HepG2 (cell line): ENCODE results near the gene MEF2A. TPM values are rescaled to one million over a fixed set of nuclear protein-coding genes. Genes with fewer than 3 reads are reported as not detected.

ENCODE experiments used
- ARNTL ChIP-seq: sonication (generic); formaldehyde crosslinking; IDR thresholded peaks from 2 replicates; pipeline ENCODE4 v1.4.0; 2020; ENCODE audit warnings: mild to moderate bottlenecking, missing genetic modification reagents
- DPF2 ChIP-seq: sonication (generic); formaldehyde crosslinking; IDR thresholded peaks from 2 replicates; pipeline ENCODE4 v1.4.0; 2020; ENCODE audit warnings: mild to moderate bottlenecking, low read depth, missing genetic modification reagents, borderline replicate concordance
- ELF1 ChIP-seq: sonication (generic); formaldehyde crosslinking; IDR thresholded peaks from 2 replicates; pipeline ENCODE4 v1.4.0; 2020; ENCODE audit warnings: missing genetic modification reagents
- FOXP1 ChIP-seq, 2 experiments: fragments of 450-650 bp in 1 of 2; IDR thresholded peaks; 2 replicates each; pipeline ENCODE4 v1.6.1; 2017 to 2018; ENCODE audit warnings: antibody characterized with exemption in 1 of 2
- KDM2A ChIP-seq: sonication (generic); formaldehyde crosslinking; IDR thresholded peaks from 2 replicates; pipeline ENCODE4 v1.4.0; 2020; ENCODE audit warnings: low read depth, missing genetic modification reagents, borderline replicate concordance
- KLF13 ChIP-seq: sonication (generic); formaldehyde crosslinking; IDR thresholded peaks from 2 replicates; pipeline ENCODE4 v1.4.0; 2020; ENCODE audit warnings: mild to moderate bottlenecking, missing genetic modification reagents
- NR2F6 ChIP-seq, 2 experiments: IDR thresholded peaks; 2 replicates each; pipeline ENCODE4 v1.6.1; 2016; ENCODE audit warnings: antibody characterized with exemption in 1 of 2, mild to moderate bottlenecking in 1 of 2
- POLR2AphosphoS2 ChIP-seq: IDR thresholded peaks from 2 replicates; pipeline ENCODE4 v1.6.1; 2011; ENCODE audit warnings: low read depth, low read length, improper control_type of control experiment
- SALL1 ChIP-seq: sonication (generic); formaldehyde crosslinking; IDR thresholded peaks from 2 replicates; pipeline ENCODE4 v1.8.0; 2022; ENCODE audit warnings: mild to moderate bottlenecking, missing genetic modification reagents
- SMYD3 ChIP-seq: sonication (generic); formaldehyde crosslinking; IDR thresholded peaks from 2 replicates; pipeline ENCODE4 v1.8.1; 2023; ENCODE audit warnings: mild to moderate bottlenecking, missing genetic modification reagents
- SNAI1 ChIP-seq: sonication (generic); formaldehyde crosslinking; IDR thresholded peaks from 2 replicates; pipeline ENCODE4 v1.5.0; 2020; ENCODE audit warnings: mild to moderate bottlenecking, missing genetic modification reagents, borderline replicate concordance
- SRY ChIP-seq: sonication (generic); formaldehyde crosslinking; IDR thresholded peaks from 2 replicates; pipeline ENCODE4 v1.8.0; 2022; ENCODE audit warnings: mild to moderate bottlenecking, missing genetic modification reagents
- TP53 ChIP-seq: sonication (generic); formaldehyde crosslinking; conservative IDR thresholded peaks from 2 replicates; pipeline ENCODE4 v1.4.0; 2020; ENCODE audit warnings: missing genetic modification reagents
- XBP1 ChIP-seq: sonication (generic); formaldehyde crosslinking; IDR thresholded peaks from 2 replicates; pipeline ENCODE4 v1.5.0; 2020; ENCODE audit warnings: missing genetic modification reagents
- YY1 ChIP-seq: IDR thresholded peaks from 2 replicates; pipeline ENCODE4 v1.6.1; 2011; ENCODE audit warnings: low read length, low read depth, moderate library complexity, mild to moderate bottlenecking; ENCODE audit not compliant: insufficient read depth, insufficient replicate concordance
- ZFX ChIP-seq: sonication (generic); formaldehyde crosslinking; IDR thresholded peaks from 2 replicates; pipeline ENCODE4 v1.4.0; 2020; ENCODE audit warnings: mild to moderate bottlenecking, low read depth, missing genetic modification reagents, moderate library complexity
- ZNF337 ChIP-seq: sonication (generic); formaldehyde crosslinking; IDR thresholded peaks from 2 replicates; pipeline ENCODE4 v1.5.1; 2020; ENCODE audit warnings: missing genetic modification reagents, low read depth, mild to moderate bottlenecking, borderline replicate concordance
- ZNF552 ChIP-seq: sonication (generic); formaldehyde crosslinking; IDR thresholded peaks from 2 replicates; pipeline ENCODE4 v1.9.0; 2022; ENCODE audit warnings: missing genetic modification reagents, mild to moderate bottlenecking, borderline replicate concordance
- ZNF557 ChIP-seq: sonication (generic); formaldehyde crosslinking; IDR thresholded peaks from 2 replicates; pipeline ENCODE4 v1.4.0; 2020; ENCODE audit warnings: missing genetic modification reagents
- ZNF615 ChIP-seq: sonication (generic); formaldehyde crosslinking; IDR thresholded peaks from 2 replicates; pipeline ENCODE4 v1.5.0; 2020; ENCODE audit warnings: mild to moderate bottlenecking, missing genetic modification reagents, borderline replicate concordance
- ZSCAN29 ChIP-seq: sonication (generic); formaldehyde crosslinking; conservative IDR thresholded peaks from 2 replicates; pipeline ENCODE4 v1.4.0; 2020; ENCODE audit warnings: mild to moderate bottlenecking, missing genetic modification reagents
- polyA plus RNA-seq, 8 experiments: library from polyadenylated mRNA; depleted of rRNA in 3 of 8; stranded (reverse) in 7 of 8; unstranded in 1 of 8; fragments of >200 nt; fragmentation: Illumina TruSeq in 4 of 8; extraction: Trizol in 4 of 8; gene quantifications; 2 replicates each; pipeline versions ENCODE4 v1.2.1 to v1.2.3, GENCODE V29; 2011 to 2016; ENCODE audit warnings: low read depth in 4 of 8, missing spikeins in 1 of 8, mixed read lengths in 1 of 8; ENCODE audit not compliant: insufficient read depth in 1 of 8
- total RNA-seq, 5 experiments: library from RNA; depleted of rRNA; stranded (reverse); fragments of >200 nt; fragmentation: Illumina TruSeq; extraction: Trizol; gene quantifications; 2 replicates each; pipeline ENCODE4 v1.2.3, GENCODE V29; 2016; ENCODE audit warnings: low read depth in 1 of 5
- TF ChIP-seq, protein P1 (sequence below): sonication (generic); formaldehyde crosslinking; IDR thresholded peaks from 2 replicates; pipeline ENCODE4 v1.9.0; 2022; ENCODE audit warnings: low read depth, missing genetic modification reagents
- TF ChIP-seq, protein P2 (sequence below): sonication (generic); formaldehyde crosslinking; conservative IDR thresholded peaks from 2 replicates; pipeline ENCODE4 v1.4.0; 2020; ENCODE audit warnings: missing genetic modification reagents
- TF ChIP-seq, protein P3 (sequence below): IDR thresholded peaks from 2 replicates; pipeline ENCODE4 v1.6.1; 2016; ENCODE audit warnings: mild to moderate bottlenecking, missing biosample characterization, missing genetic modification reagents
- TF ChIP-seq, protein P4 (sequence below): IDR thresholded peaks from 2 replicates; pipeline ENCODE4 v1.6.1; 2018; ENCODE audit warnings: missing genetic modification reagents
- TF ChIP-seq, protein P5 (sequence below): sonication (generic); formaldehyde crosslinking; IDR thresholded peaks from 2 replicates; pipeline ENCODE4 v1.8.1; 2023; ENCODE audit warnings: mild to moderate bottlenecking, moderate library complexity, missing genetic modification reagents

Gene MEF2A
- total and polyA plus RNA-seq, 2 of the 13 experiments (the other 11 are each of a cell fraction or from before 2014, with no cell fraction given): 15.2 to 24.4 TPM

DNA sequence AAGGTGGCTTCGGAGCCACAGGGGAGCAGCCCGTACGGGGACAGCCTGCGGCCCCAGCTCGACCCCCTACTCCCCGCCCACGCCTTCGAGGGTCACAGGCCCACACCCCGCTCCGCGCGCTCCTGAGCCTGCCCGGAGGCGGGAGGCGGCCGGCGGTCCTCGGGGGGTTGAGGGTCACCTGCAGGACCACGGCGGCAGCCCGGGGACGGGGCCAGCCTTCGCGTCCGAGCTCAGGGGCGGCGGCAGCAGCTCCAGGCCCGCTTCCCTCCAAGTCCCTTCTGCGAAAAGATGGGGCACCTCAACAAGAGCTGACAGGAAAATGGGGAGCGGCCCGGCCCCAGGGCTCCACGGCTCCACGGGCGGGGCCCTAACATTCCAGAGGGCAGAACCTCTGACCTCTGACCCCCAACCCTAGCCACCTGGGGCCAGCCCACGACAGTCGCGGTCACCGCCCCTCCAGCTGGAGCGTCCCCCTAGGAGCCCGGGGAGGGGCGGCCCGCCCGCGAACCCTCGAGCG lies 167.0 kb downstream of the MEF2A start (continued):
- TF ChIP-seq, protein P1, sequence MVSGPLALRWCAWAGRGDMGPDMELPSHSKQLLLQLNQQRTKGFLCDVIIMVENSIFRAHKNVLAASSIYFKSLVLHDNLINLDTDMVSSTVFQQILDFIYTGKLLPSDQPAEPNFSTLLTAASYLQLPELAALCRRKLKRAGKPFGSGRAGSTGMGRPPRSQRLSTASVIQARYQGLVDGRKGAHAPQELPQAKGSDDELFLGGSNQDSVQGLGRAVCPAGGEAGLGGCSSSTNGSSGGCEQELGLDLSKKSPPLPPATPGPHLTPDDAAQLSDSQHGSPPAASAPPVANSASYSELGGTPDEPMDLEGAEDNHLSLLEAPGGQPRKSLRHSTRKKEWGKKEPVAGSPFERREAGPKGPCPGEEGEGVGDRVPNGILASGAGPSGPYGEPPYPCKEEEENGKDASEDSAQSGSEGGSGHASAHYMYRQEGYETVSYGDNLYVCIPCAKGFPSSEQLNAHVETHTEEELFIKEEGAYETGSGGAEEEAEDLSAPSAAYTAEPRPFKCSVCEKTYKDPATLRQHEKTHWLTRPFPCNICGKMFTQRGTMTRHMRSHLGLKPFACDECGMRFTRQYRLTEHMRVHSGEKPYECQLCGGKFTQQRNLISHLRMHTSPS (CRISPR knock-in tag): no peak
- TF ChIP-seq KDM2A (CRISPR knock-in tag): no peak
- TF ChIP-seq ELF1 (CRISPR knock-in tag): no peak
- TF ChIP-seq, protein P2, sequence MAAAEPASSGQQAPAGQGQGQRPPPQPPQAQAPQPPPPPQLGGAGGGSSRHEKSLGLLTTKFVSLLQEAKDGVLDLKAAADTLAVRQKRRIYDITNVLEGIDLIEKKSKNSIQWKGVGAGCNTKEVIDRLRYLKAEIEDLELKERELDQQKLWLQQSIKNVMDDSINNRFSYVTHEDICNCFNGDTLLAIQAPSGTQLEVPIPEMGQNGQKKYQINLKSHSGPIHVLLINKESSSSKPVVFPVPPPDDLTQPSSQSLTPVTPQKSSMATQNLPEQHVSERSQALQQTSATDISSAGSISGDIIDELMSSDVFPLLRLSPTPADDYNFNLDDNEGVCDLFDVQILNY (CRISPR knock-in tag): no peak
- TF ChIP-seq, protein P3, sequence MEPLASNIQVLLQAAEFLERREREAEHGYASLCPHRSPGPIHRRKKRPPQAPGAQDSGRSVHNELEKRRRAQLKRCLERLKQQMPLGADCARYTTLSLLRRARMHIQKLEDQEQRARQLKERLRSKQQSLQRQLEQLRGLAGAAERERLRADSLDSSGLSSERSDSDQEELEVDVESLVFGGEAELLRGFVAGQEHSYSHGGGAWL (CRISPR knock-in tag): 0 out of 2 replicates have a peak, but pooled peaks have one; percentile 60
- TF ChIP-seq FOXP1 (IDR thresholded peaks at IDR 0.05): no peak
- TF ChIP-seq FOXP1 (CRISPR knock-in tag; IDR thresholded peaks at IDR 0.05): no peak
- no peak for TF ChIP-seq ZNF615 (CRISPR knock-in tag)
- TF ChIP-seq KLF13 (CRISPR knock-in tag): no peak; the same call in 1 of the 2 replicates
- TF ChIP-seq SALL1 (CRISPR knock-in tag): 0 out of 2 replicates have a peak, but pooled peaks have one; percentile 15
- TF ChIP-seq ZSCAN29 (CRISPR knock-in tag): no peak
- TF ChIP-seq YY1: no peak
- no peak for TF ChIP-seq DPF2 (CRISPR knock-in tag)
- TF ChIP-seq XBP1 (CRISPR knock-in tag): no peak
- TF ChIP-seq ZNF552: no peak
- TF ChIP-seq ZNF557 (CRISPR knock-in tag): no peak
- TF ChIP-seq, protein P4, sequence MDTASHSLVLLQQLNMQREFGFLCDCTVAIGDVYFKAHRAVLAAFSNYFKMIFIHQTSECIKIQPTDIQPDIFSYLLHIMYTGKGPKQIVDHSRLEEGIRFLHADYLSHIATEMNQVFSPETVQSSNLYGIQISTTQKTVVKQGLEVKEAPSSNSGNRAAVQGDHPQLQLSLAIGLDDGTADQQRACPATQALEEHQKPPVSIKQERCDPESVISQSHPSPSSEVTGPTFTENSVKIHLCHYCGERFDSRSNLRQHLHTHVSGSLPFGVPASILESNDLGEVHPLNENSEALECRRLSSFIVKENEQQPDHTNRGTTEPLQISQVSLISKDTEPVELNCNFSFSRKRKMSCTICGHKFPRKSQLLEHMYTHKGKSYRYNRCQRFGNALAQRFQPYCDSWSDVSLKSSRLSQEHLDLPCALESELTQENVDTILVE (CRISPR knock-in tag): no peak
- TF ChIP-seq, protein P5, sequence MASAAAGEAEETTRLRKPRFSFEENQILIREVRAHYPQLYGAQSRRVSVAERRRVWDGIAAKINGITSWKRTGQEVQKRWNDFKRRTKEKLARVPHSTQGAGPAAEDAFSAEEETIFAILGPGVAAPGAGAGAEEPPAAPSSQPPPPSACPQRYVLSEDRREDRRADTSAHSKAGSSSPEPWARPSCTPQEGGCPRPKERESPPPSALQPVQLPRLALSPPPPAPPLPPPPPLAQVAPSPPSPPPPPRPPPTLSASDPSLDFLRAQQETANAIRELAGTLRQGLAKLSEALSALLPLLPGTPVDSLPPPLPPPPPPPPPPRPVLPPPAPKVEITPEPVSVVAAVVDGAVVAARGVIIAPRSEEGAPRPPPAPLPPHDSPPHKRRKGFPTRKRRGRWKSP (CRISPR knock-in tag): no peak
- peak; percentile 81; the same call in 1 of the 2 replicates for TF ChIP-seq SRY
- TF ChIP-seq NR2F6 (IDR thresholded peaks at IDR 0.05): peak; percentile 82
- TF ChIP-seq NR2F6 (CRISPR knock-in tag; IDR thresholded peaks at IDR 0.05): peak; percentile 76
- TF ChIP-seq TP53 (CRISPR knock-in tag): no peak
- no peak for TF ChIP-seq SMYD3 (CRISPR knock-in tag)
- TF ChIP-seq ARNTL (CRISPR knock-in tag): 0 out of 2 replicates have a peak, but pooled peaks have one; percentile 7
- TF ChIP-seq POLR2AphosphoS2: no peak
- TF ChIP-seq ZFX (CRISPR knock-in tag): 0 out of 2 replicates have a peak, but pooled peaks have one; percentile 46
- no peak for TF ChIP-seq SNAI1 (CRISPR knock-in tag)
- no peak for TF ChIP-seq ZNF337 (CRISPR knock-in tag)
